HG03432 (cell line): ENCODE measurements around the gene SEC24B.

ENCODE experiments used
- ATAC-seq: cut with Tn5 transposase; IDR thresholded peaks from one replicate; pipeline ENCODE4 v1.9.1; 2021; ENCODE audit warnings: mild to moderate bottlenecking, moderate library complexity; ENCODE audit not compliant: unreplicated experiment

Gene SEC24B

GRCh38 chr4:109433205-109434006 lies at the start of gene SEC24B:
Gene SEC24B (plus strand): TSS chr4:109433815. CDS start chr4:109433870, 55 bp downstream.
- ATAC-seq = peak; percentile 95

GRCh38 chr4:109383823-109384222 lies 49.8 kb upstream of the SEC24B start:
- no peak for ATAC-seq

GRCh38 chr4:109385260-109385659 lies 48.4 kb upstream of the SEC24B start:
- ATAC-seq = no peak

GRCh38 chr4:109389369-109390114 lies 44.1 kb upstream of the SEC24B start:
- ATAC-seq = peak; percentile 57

- ATAC-seq = peak; percentile 57
Observed at GRCh38 chr4:109390115-109390768, 43.4 kb upstream of the SEC24B start.

GRCh38 chr4:109395694-109396093 lies 37.9 kb upstream of the SEC24B start:
- no peak for ATAC-seq

GRCh38 chr4:109398928-109399327 lies 34.7 kb upstream of the SEC24B start:
- ATAC-seq = no peak

- peak; percentile 85 for ATAC-seq
Observed at GRCh38 chr4:109406337-109406931, 27.2 kb upstream of the SEC24B start.

- ATAC-seq = no peak
Observed at GRCh38 chr4:109407027-109407737, 26.4 kb upstream of the SEC24B start.

GRCh38 chr4:109408711-109409110 lies 24.9 kb upstream of the SEC24B start:
- ATAC-seq = no peak

- no peak for ATAC-seq
Observed at GRCh38 chr4:109410226-109410625, 23.4 kb upstream of the SEC24B start.

GRCh38 chr4:109410776-109411175 lies 22.8 kb upstream of the SEC24B start:
- no peak for ATAC-seq

GRCh38 chr4:109411964-109412363 lies 21.7 kb upstream of the SEC24B start:
- no peak for ATAC-seq

GRCh38 chr4:109412776-109413175 lies 20.8 kb upstream of the SEC24B start:
- ATAC-seq = no peak

GRCh38 chr4:109414938-109415337 lies 18.7 kb upstream of the SEC24B start:
- no peak for ATAC-seq

GRCh38 chr4:109418588-109418987 lies 15.0 kb upstream of the SEC24B start:
- ATAC-seq = no peak

GRCh38 chr4:109419679-109420078 lies 13.9 kb upstream of the SEC24B start:
- no peak for ATAC-seq

GRCh38 chr4:109424093-109424841 lies 9.3 kb upstream of the SEC24B start:
- peak; percentile 45 for ATAC-seq

- no peak for ATAC-seq
Observed at GRCh38 chr4:109425405-109425804, 8.2 kb upstream of the SEC24B start.

- ATAC-seq = no peak
Observed at GRCh38 chr4:109429545-109429944, 4.1 kb upstream of the SEC24B start.
